ENCODE data around the gene HIVEP3. TPM values are rescaled to one million over a fixed set of nuclear protein-coding genes. Genes with fewer than 3 reads are reported as not detected.
A peak's percentile ranks its signal among the peaks of the same experiment; 100 is the strongest.

The HIVEP3 gene
- total and polyA plus RNA-seq, 8 donors = 1.8 to 65.3 (median 3.8) TPM

DNA sequence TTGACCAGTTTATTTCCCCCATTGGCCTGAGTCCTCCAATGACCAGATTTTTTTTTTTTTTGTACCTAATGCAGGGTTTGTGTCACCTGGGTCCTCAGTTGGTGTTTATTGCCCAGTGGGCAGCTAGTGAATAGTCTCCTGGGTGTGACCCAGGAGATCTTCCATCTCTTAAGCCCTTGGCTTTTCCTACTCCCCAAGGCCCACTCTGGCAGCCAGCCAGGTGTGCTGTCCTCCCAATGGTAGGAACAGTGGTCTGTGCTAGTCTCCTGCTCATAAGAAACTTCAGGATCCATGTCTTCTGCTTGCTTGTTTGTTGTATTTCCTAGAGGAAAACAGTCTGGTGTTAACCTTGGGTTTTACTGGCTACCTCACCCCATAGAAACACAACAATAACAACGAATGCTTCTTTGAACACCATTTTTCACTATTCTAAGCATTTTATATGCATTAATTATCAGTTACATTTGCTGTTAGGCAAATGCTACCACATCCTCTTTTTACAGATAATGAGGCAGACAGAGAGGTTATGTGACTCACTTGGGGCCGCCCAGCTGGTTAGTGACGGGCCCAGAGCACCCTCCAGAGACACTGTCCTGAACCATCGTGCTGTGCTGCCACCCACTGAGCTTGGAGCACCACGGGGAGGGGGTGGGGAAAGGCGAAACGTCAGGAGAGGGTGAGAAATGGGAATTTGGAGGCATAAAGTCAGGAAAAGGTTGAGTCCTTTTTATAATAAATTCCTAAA is 107.5 kb downstream of the HIVEP3 start:
- Histone ChIP-seq H3K27me3 (no peaks in the 10 kb centered on the region), H3K4me1 (peaks cover 0 to 16% (median 1%) of the 10 kb centered on the region in 4 donors), H3K27ac (no peak overlapping the region), H3K36me3 (no peaks in the 10 kb centered on the region), H3K4me3 (no peak overlapping the region), H3K9me3 (no peaks in the 10 kb centered on the region)
- WGBS, 5 donors = 52 to 64% (median 60%) methylated on average over 7 of the region's 7 CpGs
- TF ChIP-seq EP300 (IDR thresholded peaks at IDR 0.05) (no peak), POLR2AphosphoS5 (IDR thresholded peaks at IDR 0.05) (no peak), POLR2A (IDR thresholded peaks at IDR 0.05) (no peak)
- TF ChIP-seq, protein P1, sequence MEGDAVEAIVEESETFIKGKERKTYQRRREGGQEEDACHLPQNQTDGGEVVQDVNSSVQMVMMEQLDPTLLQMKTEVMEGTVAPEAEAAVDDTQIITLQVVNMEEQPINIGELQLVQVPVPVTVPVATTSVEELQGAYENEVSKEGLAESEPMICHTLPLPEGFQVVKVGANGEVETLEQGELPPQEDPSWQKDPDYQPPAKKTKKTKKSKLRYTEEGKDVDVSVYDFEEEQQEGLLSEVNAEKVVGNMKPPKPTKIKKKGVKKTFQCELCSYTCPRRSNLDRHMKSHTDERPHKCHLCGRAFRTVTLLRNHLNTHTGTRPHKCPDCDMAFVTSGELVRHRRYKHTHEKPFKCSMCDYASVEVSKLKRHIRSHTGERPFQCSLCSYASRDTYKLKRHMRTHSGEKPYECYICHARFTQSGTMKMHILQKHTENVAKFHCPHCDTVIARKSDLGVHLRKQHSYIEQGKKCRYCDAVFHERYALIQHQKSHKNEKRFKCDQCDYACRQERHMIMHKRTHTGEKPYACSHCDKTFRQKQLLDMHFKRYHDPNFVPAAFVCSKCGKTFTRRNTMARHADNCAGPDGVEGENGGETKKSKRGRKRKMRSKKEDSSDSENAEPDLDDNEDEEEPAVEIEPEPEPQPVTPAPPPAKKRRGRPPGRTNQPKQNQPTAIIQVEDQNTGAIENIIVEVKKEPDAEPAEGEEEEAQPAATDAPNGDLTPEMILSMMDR (IDR thresholded peaks at IDR 0.05) = no peak
- intact Hi-C loops (cut with DNase I; ENCODE audit: low total_unique reads) = no loop called here
- no peak for DNase-seq

DNA sequence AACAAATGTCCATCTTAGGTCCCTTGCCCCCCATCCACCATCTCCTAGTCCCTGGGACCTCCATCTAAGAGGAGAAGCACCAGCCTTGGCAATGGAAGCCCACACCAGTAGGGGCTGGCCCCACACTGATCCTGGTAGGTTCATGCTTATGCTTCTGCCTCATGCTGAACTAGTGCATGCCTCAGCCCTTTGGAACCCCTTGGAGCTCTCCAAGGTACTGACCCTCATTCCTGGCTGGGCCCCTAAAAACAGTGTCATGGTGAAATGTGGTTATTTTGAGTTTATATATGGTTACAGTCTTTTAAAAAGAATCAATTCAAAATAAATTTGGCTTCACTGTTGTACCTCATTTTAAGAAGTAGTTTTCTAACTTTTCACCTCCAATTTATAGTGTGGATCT is 108.3 kb downstream of the HIVEP3 start:
- H3K4me3 ChIP-seq = no peak overlapping the region
- intact Hi-C loops (cut with DNase I; ENCODE audit: low total_unique reads) = no loop called here

DNA sequence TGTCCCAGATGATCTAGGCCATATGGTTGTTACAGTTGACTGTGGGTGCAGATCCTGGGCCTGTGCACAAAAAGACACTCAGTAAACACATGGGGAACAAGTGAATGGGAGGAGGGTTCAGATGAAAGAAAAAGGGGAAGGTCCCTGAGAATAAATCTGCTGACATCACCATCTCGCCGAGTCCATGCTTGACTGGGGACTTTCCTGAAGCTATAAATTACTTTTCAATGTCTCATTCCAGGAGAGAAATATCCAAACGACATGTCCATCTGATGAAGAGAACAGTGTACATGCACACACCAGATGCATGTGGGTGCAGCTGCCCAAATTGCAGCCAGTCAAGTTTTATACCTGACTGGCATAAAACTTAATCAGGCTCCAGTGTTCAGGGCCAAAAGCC is 109.0 kb downstream of the HIVEP3 start:
- H3K4me1 ChIP-seq = peaks cover 0 to 16% (median 1%) of the 10 kb centered on the region in 4 donors
- no peak for DNase-seq
- H3K4me3 ChIP-seq = no peak overlapping the region
- no peaks in the 10 kb centered on the region for H3K27me3 ChIP-seq
- H3K27ac ChIP-seq = no peak overlapping the region
- TF ChIP-seq, protein P1 (IDR thresholded peaks at IDR 0.05) = no peak
- no peaks in the 10 kb centered on the region for H3K36me3 ChIP-seq
- intact Hi-C loops (cut with DNase I; ENCODE audit: low total_unique reads) = no loop called here
- H3K9me3 ChIP-seq = no peaks in the 10 kb centered on the region
- 58 to 72% (median 65%) methylated on average over 3 of the region's 3 CpGs for WGBS, 5 donors

More for the DNA sequence above, 108.3 kb downstream of the HIVEP3 start:
- TF ChIP-seq POLR2A (IDR thresholded peaks at IDR 0.05) = no peak
- TF ChIP-seq POLR2AphosphoS5 (IDR thresholded peaks at IDR 0.05) = no peak
- TF ChIP-seq, protein P1 (IDR thresholded peaks at IDR 0.05) = no peak
- no peak for TF ChIP-seq EP300 (IDR thresholded peaks at IDR 0.05)
- DNase-seq = peak in 1 of 2 donors; percentile 75
- Histone ChIP-seq H3K27ac (no peak overlapping the region), H3K4me1 (peaks cover 0 to 16% (median 1%) of the 10 kb centered on the region in 4 donors), H3K36me3 (no peaks in the 10 kb centered on the region), H3K27me3 (no peaks in the 10 kb centered on the region), H3K9me3 (no peaks in the 10 kb centered on the region)

DNA sequence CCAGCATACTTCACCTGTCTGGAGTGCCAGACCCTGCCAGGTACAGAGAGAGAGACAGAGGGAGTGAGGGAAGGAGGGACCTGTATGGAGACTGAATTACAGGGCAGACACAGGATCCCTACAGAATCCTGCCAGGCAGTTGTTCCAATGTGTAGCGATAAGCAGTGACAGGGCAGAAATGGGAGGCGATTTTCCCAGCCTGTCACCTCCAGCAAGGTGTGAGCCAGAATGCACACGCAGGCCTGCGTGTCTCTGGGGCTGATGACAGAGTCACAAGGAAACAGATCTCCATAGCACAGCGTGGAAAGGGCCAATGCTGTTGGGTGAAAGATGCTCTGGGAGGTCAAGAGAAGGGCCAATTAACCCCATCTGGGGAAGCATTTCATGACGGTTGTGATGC is 111.3 kb downstream of the HIVEP3 start:
- Histone ChIP-seq H3K27ac (no peak overlapping the region), H3K27me3 (no peaks in the 10 kb centered on the region), H3K4me1 (peaks cover 0 to 28% (median 3%) of the 10 kb centered on the region in 4 donors), H3K36me3 (no peaks in the 10 kb centered on the region), H3K9me3 (no peaks in the 10 kb centered on the region), H3K4me3 (no peak overlapping the region)
- 75 to 91% (median 86%) methylated on average over 6 of the region's 6 CpGs for WGBS, 5 donors
- intact Hi-C loops (cut with DNase I; ENCODE audit: low total_unique reads) = no loop called here
- DNase-seq = no peak
- TF ChIP-seq EP300 (IDR thresholded peaks at IDR 0.05) (no peak), POLR2A (IDR thresholded peaks at IDR 0.05) (no peak), POLR2AphosphoS5 (IDR thresholded peaks at IDR 0.05) (no peak)
- TF ChIP-seq, protein P1 (IDR thresholded peaks at IDR 0.05) = no peak
